OCI-LY7 (cell line): ENCODE results near the gene DENND2A. TPM values are rescaled to one million over a fixed set of nuclear protein-coding genes. Genes with fewer than 3 reads are reported as not detected.

Source experiments
- BruUV-seq: library from RNA; stranded (reverse); fragments of 400-500 nt; replicated peaks from 2 replicates; lab custom pipeline; 2021; lab: Mats Ljungman, UMichigan
- CTCF ChIA-PET: fragments of 300-600 bp; sonication (Branson Sonifier 250); formaldehyde crosslinking; loops from one replicate; lab custom pipeline; 2022; ENCODE audit warnings: antibody characterized with exemption; ENCODE audit not compliant: unreplicated experiment; lab: Charles Lee
- POLR2A ChIA-PET: fragments of 300-600 bp; sonication (Branson Sonifier 250); formaldehyde crosslinking; loops from one replicate; lab custom pipeline; 2022; ENCODE audit warnings: antibody characterized with exemption; lab: Charles Lee
- DNase-seq: peaks from one replicate; pipeline ENCODE4 v3.0.0-alpha.2; 2015; ENCODE audit warnings: low spot score
- H2AFZ ChIP-seq: fragments of 200-600 bp; sonication (generic), shearing (Covaris generic); 2 replicates; pipeline ENCODE4 v1.6.1; 2014; ENCODE audit warnings: mild to moderate bottlenecking, antibody characterized with exemption, low read length, moderate library complexity
- H3K27ac ChIP-seq: fragments of 200-600 bp; sonication (generic); 2 replicates; pipeline ENCODE4 v1.5.1; 2014; ENCODE audit warnings: mixed run types, low read depth, mild to moderate bottlenecking, moderate library complexity, low read length, inconsistent platforms; ENCODE audit not compliant: poor library complexity, severe bottlenecking
- H3K36me3 ChIP-seq: fragments of 200-600 bp; sonication (generic); 2 replicates; pipeline ENCODE4 v1.6.1; 2014; ENCODE audit warnings: mild to moderate bottlenecking, antibody characterized with exemption, low read length, moderate library complexity, mixed read lengths; ENCODE audit not compliant: insufficient read depth
- H3K4me1 ChIP-seq: fragments of 200-600 bp; sonication (generic); 2 replicates; pipeline ENCODE4 v1.5.1; 2014; ENCODE audit warnings: mild to moderate bottlenecking, low read length; ENCODE audit not compliant: insufficient read depth, poor library complexity, severe bottlenecking
- H3K4me2 ChIP-seq: fragments of 200-600 bp; sonication (generic); 2 replicates; pipeline ENCODE4 v1.6.1; 2014; ENCODE audit warnings: mild to moderate bottlenecking, low read length
- H3K4me3 ChIP-seq: fragments of 200-600 bp; sonication (generic); 2 replicates; pipeline ENCODE4 v1.5.1; 2014; ENCODE audit warnings: mild to moderate bottlenecking, low read depth, low read length; ENCODE audit not compliant: poor library complexity, severe bottlenecking
- H3K79me2 ChIP-seq: fragments of 200-600 bp; sonication (generic); 2 replicates; pipeline ENCODE4 v1.6.1; 2016; ENCODE audit warnings: low read depth, mild to moderate bottlenecking, low read length, moderate library complexity, mixed read lengths; ENCODE audit not compliant: insufficient read depth
- H3K9me2 ChIP-seq: fragments of 200-600 bp; sonication (generic); 2 replicates; pipeline ENCODE4 v1.6.1; 2016; ENCODE audit warnings: mild to moderate bottlenecking, low read length, mixed read lengths; ENCODE audit not compliant: insufficient read depth
- H3K9me3 ChIP-seq: fragments of 200-600 bp; sonication (generic); 2 replicates; pipeline ENCODE4 v1.6.1; 2014; ENCODE audit warnings: mild to moderate bottlenecking, mixed run types, low read length, mixed read lengths
- H4K20me1 ChIP-seq: fragments of 200-600 bp; sonication (generic); 2 replicates; pipeline ENCODE4 v1.6.1; 2014; ENCODE audit warnings: mild to moderate bottlenecking, antibody characterized with exemption, low read length, moderate library complexity, mixed read lengths; ENCODE audit not compliant: insufficient read depth
- EZH2phosphoT487 ChIP-seq: fragments of 200-600 bp; sonication (generic); IDR thresholded peaks from 2 replicates; pipeline ENCODE4 v1.6.1; 2018; ENCODE audit warnings: low read depth, borderline replicate concordance, mild to moderate bottlenecking, mixed run types, antibody characterized with exemption, low read length, moderate library complexity, mixed read lengths
- intact Hi-C: fragments of 100-400 bp; cut with micrococcal nuclease; formaldehyde crosslinking; loops from one replicate; pipeline ENCODE4 v1.10.0; 2022; ENCODE audit not compliant: unreplicated experiment
- total RNA-seq, 2 experiments: library from RNA; depleted of rRNA in 1 of 2; stranded (reverse); fragments of >200 nt in 1 of 2; shearing (Covaris generic) in 1 of 2; gene quantifications; 2 replicates each; pipeline ENCODE4 v1.2.3, GENCODE V29; 2014 to 2022
- TF ChIP-seq, protein P1 (sequence below): fragments of 200-600 bp; sonication (generic); conservative IDR thresholded peaks from 2 replicates; pipeline ENCODE4 v1.5.1; 2014; ENCODE audit warnings: mild to moderate bottlenecking, antibody characterized with exemption, low read length, moderate library complexity, mixed read lengths

Gene DENND2A
- total RNA-seq, 2 experiments from 2014 or later: 0.13 to 0.35 TPM

DNA sequence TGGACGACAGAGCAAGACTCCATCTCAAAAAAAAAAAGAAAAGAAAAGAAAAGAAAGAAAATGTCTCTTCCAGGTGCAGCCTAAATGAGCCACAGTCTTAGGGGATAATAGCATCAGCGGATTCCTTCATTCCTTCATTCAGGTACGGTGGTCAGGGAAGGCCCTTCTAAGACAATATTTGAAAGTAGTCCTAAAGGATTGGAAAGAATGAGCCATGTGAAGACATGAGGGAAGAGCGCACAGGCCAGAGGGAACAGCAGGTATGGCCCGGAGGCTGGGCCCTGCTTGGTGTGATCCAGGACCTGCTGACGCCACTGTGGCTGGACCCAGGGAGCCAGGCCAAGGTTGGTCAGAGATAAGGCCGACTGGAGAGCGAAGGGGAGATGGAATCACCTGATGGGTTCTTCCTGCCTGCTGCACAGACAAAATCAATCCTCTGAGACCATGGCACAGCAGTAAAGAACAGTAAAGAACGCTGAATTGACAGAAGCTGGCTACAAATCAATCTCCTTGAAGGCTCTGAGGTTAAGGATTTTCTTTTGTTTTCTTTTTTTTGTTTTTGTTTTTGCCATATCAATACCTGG, 145.0 kb downstream of the DENND2A start:
- intact Hi-C loops: no loop called here
- Histone ChIP-seq H3K79me2 (no peaks in the 10 kb centered on the region), H3K4me2 (no peak overlapping the region), H3K9me2 (no peaks in the 10 kb centered on the region), H3K9me3 (no peaks in the 10 kb centered on the region), H2AFZ (no peak overlapping the region), H3K36me3 (no peaks in the 10 kb centered on the region), H3K4me1 (no peaks in the 10 kb centered on the region), H4K20me1 (no peaks in the 10 kb centered on the region), H3K4me3 (no peak overlapping the region), H3K27ac (no peak overlapping the region)
- TF ChIP-seq EZH2phosphoT487: no peak
- TF ChIP-seq, protein P1, sequence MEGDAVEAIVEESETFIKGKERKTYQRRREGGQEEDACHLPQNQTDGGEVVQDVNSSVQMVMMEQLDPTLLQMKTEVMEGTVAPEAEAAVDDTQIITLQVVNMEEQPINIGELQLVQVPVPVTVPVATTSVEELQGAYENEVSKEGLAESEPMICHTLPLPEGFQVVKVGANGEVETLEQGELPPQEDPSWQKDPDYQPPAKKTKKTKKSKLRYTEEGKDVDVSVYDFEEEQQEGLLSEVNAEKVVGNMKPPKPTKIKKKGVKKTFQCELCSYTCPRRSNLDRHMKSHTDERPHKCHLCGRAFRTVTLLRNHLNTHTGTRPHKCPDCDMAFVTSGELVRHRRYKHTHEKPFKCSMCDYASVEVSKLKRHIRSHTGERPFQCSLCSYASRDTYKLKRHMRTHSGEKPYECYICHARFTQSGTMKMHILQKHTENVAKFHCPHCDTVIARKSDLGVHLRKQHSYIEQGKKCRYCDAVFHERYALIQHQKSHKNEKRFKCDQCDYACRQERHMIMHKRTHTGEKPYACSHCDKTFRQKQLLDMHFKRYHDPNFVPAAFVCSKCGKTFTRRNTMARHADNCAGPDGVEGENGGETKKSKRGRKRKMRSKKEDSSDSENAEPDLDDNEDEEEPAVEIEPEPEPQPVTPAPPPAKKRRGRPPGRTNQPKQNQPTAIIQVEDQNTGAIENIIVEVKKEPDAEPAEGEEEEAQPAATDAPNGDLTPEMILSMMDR: no peak
- no peak for DNase-seq
- ChIA-PET POLR2A (interaction anchor here (0.6 kb wide), 1 partner anchor 408 kb away, joined by 3 read pairs; no protein-coding TSS in a partner anchor), CTCF (no interaction called here)
- no TSS peak for BruUV-seq

DNA sequence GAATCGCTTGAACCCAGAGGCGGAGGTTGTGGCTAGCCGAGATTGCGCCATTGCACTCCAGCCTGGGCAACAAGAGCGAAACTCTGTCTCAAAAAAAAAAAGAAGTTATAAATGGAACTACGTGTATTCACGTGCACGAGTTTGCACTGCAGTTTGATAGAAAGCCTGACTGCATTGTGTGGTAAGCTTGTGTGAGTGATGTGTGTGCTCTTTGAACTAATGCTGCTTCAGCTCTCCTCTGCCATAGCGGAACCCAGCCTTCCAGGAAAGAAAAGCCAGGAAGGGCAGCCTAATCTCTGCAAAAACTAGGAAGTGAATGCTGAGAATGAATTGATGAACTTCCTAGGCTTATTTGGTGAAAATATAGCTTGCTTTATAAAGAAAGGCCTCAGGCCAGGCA, 145.7 kb downstream of the DENND2A start:
- TF ChIP-seq, protein P1: no peak
- no peak for TF ChIP-seq EZH2phosphoT487
- no peaks in the 10 kb centered on the region for H3K9me3 ChIP-seq
- no TSS peak for BruUV-seq
- intact Hi-C loops: loop anchor here (5.0 kb wide), 1 partner anchor 168 kb away; no protein-coding TSS in a partner anchor
- H3K4me2 ChIP-seq: no peak overlapping the region
- no peaks in the 10 kb centered on the region for H3K4me1 ChIP-seq
- no peaks in the 10 kb centered on the region for H3K36me3 ChIP-seq
- H3K9me2 ChIP-seq: no peaks in the 10 kb centered on the region
- H3K27ac ChIP-seq: no peak overlapping the region
- no peak for DNase-seq
- H4K20me1 ChIP-seq: no peaks in the 10 kb centered on the region
- H2AFZ ChIP-seq: no peak overlapping the region
- ChIA-PET CTCF (no interaction called here), POLR2A (interaction anchor here (0.6 kb wide), 2 partner anchors 409 to 800 kb away, joined by 3 read pairs; no protein-coding TSS in a partner anchor)
- H3K4me3 ChIP-seq: no peak overlapping the region
- no peaks in the 10 kb centered on the region for H3K79me2 ChIP-seq

DNA sequence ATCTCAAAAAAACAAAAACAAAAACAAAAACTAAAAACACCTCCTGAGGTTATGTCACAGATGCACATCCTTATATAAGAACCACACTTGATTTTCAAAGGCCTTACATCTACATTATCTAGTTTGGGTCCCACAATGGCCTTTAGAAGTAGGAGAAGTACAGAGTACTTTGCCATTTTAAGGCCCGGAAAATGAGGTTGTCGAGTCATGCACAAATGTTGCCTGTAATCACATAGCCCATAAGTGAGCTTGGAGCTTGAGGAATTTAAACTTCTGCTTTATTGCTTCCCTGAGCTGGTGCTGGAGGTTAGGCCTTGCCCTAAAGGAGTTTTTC, 151.6 kb downstream of the DENND2A start:
- no TSS peak for BruUV-seq
- Histone ChIP-seq H3K27ac (no peak overlapping the region), H3K36me3 (no peaks in the 10 kb centered on the region), H3K9me2 (no peaks in the 10 kb centered on the region), H4K20me1 (no peaks in the 10 kb centered on the region), H2AFZ (no peak overlapping the region), H3K79me2 (no peaks in the 10 kb centered on the region), H3K4me3 (no peak overlapping the region), H3K9me3 (no peaks in the 10 kb centered on the region), H3K4me2 (no peak overlapping the region), H3K4me1 (no peaks in the 10 kb centered on the region)
- CTCF ChIA-PET: no interaction called here
- intact Hi-C loops: no loop called here
- no peak for TF ChIP-seq EZH2phosphoT487
- TF ChIP-seq, protein P1: no peak
- POLR2A ChIA-PET: interaction anchor here (1.5 to 2.4 kb wide), 3 partner anchors 8 to 11 kb away, joined by 3 to 6 read pairs (median 3); no protein-coding TSS in a partner anchor
- DNase-seq: no peak
